GM19035 (cell line): ENCODE data around the gene ADK.
"Not testable (repeated sequence)": the region's sequence is repeated elsewhere in the genome, so short reads cannot be mapped to it uniquely, and the experiment has no call there.

Experiments used
- ATAC-seq: cut with Tn5 transposase; IDR thresholded peaks from one replicate; pipeline ENCODE4 v1.9.1; 2021; ENCODE audit not compliant: unreplicated experiment

The ADK gene

GRCh38 chr10:74178042-74178791 lies 27.2 kb downstream of the ADK start:
- no peak for ATAC-seq

- no peak for ATAC-seq
Observed at GRCh38 chr10:74179111-74179710, 28.2 kb downstream of the ADK start.

- ATAC-seq = no peak
Observed at GRCh38 chr10:74186678-74187077, 35.7 kb downstream of the ADK start.

GRCh38 chr10:74187237-74187636 lies 36.2 kb downstream of the ADK start:
- no peak for ATAC-seq

- not testable (repeated sequence) for ATAC-seq
Observed at GRCh38 chr10:74188617-74189016, 37.6 kb downstream of the ADK start.

- ATAC-seq = peak; percentile 72
Observed at GRCh38 chr10:74189999-74190421, 39.0 kb downstream of the ADK start.

- ATAC-seq = peak; percentile 10
Observed at GRCh38 chr10:74190494-74190893, 39.5 kb downstream of the ADK start.

- no peak for ATAC-seq
Observed at GRCh38 chr10:74194545-74194944, 43.5 kb downstream of the ADK start.

GRCh38 chr10:74194999-74195398 lies 44.0 kb downstream of the ADK start:
- no peak for ATAC-seq

- ATAC-seq = no peak
Observed at GRCh38 chr10:74199315-74199714, 48.3 kb downstream of the ADK start.

- no peak for ATAC-seq
Observed at GRCh38 chr10:74202356-74202755, 51.3 kb downstream of the ADK start.

GRCh38 chr10:74206746-74207145 lies 55.7 kb downstream of the ADK start:
- ATAC-seq = no peak

- ATAC-seq = no peak
Observed at GRCh38 chr10:74207691-74208480, 56.9 kb downstream of the ADK start.

- no peak for ATAC-seq
Observed at GRCh38 chr10:74208997-74209396, 58.0 kb downstream of the ADK start.

GRCh38 chr10:74213019-74213418 lies 62.0 kb downstream of the ADK start:
- no peak for ATAC-seq

- no peak for ATAC-seq
Observed at GRCh38 chr10:74213571-74214162, 62.6 kb downstream of the ADK start.

- ATAC-seq = not testable (repeated sequence)
Observed at GRCh38 chr10:74217110-74217509, 66.1 kb downstream of the ADK start.

- not testable (repeated sequence) for ATAC-seq
Observed at GRCh38 chr10:74222467-74222866, 71.4 kb downstream of the ADK start.

GRCh38 chr10:74223755-74224529 lies 72.9 kb downstream of the ADK start:
- ATAC-seq = no peak

GRCh38 chr10:74227697-74228424 lies 76.8 kb downstream of the ADK start:
- no peak for ATAC-seq
